Upper lobe of right lung (tissue), 1 donor: ENCODE measurements around the gene SCGB1C2. TPM values are rescaled to one million over a fixed set of nuclear protein-coding genes. Genes with fewer than 3 reads are reported as not detected.

Experiments
- ATAC-seq: fragments of 200-7000 bp; cut with Tn5 transposase; one replicate; pipeline ENCODE4 v1.9.1; 2020; ENCODE audit warnings: mild to moderate bottlenecking, moderate library complexity
- DNase-seq: peaks from one replicate; pipeline ENCODE4 v3.0.0-alpha.2; 2020
- H3K27ac ChIP-seq: fragments of 200-600 bp; one replicate; pipeline ENCODE4 v1.8.0; 2022
- H3K27me3 ChIP-seq: fragments of 200-600 bp; one replicate; pipeline ENCODE4 v1.8.0; 2022; ENCODE audit warnings: mild to moderate bottlenecking
- H3K36me3 ChIP-seq: fragments of 200-600 bp; one replicate; pipeline ENCODE4 v1.8.0; 2022
- H3K4me1 ChIP-seq: fragments of 200-600 bp; one replicate; pipeline ENCODE4 v1.8.0; 2022
- H3K4me3 ChIP-seq: fragments of 200-600 bp; one replicate; pipeline ENCODE4 v1.8.0; 2022; ENCODE audit warnings: mild to moderate bottlenecking
- H3K9me3 ChIP-seq: fragments of 200-600 bp; one replicate; pipeline ENCODE4 v1.8.0; 2022
- intact Hi-C: fragments of 100-400 bp; cut with DNase I; formaldehyde crosslinking; loops from one replicate; pipeline ENCODE4 v1.11.0; 2022
- total RNA-seq: library from RNA; stranded (reverse); fragmentation: NEBNext Ultra II Directional; extraction: Animal tissue kit (Norgen Biotek cat#: 25700); gene quantifications from one replicate; pipeline ENCODE4 v1.2.1, GENCODE V29; 2021
- TF ChIP-seq, protein P1 (sequence below): fragments of 200-600 bp; IDR thresholded peaks from one replicate; pipeline ENCODE4 v1.8.0; 2022; ENCODE audit warnings: antibody characterized with exemption
- donor health status: DM: no; HTN: yes; CAD: no; lungs with severe emphysema.

The SCGB1C2 gene
- total RNA-seq, 1 donor from 2014 or later = not detected

DNA sequence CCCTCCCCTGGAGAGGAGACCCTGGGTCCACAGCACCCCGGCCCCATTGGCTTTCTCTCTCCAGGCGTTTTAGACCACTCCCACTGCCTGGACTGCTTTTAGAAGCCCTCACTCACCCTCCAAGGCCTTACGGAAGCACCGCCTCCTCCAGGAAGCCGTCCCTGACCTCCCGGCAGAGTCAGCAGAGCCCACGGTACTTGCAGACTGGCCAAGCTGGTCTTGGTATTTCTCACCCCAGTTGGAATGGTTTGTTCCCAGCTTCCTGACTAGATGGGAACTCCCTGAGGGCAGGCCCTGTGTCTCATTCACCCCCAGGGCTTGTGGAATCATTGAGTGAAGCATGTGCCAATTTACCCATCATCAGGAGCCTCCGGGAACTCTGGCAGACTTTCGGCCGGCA is 9.2 kb downstream of the SCGB1C2 start:
- Histone ChIP-seq H3K4me3 (no peak overlapping the region), H3K9me3 (no peaks in the 10 kb centered on the region), H3K4me1 (no peaks in the 10 kb centered on the region), H3K27me3 (no peaks in the 10 kb centered on the region), H3K27ac (no peak overlapping the region), H3K36me3 (no peaks in the 10 kb centered on the region)
- TF ChIP-seq, protein P1, sequence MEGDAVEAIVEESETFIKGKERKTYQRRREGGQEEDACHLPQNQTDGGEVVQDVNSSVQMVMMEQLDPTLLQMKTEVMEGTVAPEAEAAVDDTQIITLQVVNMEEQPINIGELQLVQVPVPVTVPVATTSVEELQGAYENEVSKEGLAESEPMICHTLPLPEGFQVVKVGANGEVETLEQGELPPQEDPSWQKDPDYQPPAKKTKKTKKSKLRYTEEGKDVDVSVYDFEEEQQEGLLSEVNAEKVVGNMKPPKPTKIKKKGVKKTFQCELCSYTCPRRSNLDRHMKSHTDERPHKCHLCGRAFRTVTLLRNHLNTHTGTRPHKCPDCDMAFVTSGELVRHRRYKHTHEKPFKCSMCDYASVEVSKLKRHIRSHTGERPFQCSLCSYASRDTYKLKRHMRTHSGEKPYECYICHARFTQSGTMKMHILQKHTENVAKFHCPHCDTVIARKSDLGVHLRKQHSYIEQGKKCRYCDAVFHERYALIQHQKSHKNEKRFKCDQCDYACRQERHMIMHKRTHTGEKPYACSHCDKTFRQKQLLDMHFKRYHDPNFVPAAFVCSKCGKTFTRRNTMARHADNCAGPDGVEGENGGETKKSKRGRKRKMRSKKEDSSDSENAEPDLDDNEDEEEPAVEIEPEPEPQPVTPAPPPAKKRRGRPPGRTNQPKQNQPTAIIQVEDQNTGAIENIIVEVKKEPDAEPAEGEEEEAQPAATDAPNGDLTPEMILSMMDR = no peak
- DNase-seq (peak; percentile 48), ATAC-seq (no peak)
- intact Hi-C loops = no loop called here

DNA sequence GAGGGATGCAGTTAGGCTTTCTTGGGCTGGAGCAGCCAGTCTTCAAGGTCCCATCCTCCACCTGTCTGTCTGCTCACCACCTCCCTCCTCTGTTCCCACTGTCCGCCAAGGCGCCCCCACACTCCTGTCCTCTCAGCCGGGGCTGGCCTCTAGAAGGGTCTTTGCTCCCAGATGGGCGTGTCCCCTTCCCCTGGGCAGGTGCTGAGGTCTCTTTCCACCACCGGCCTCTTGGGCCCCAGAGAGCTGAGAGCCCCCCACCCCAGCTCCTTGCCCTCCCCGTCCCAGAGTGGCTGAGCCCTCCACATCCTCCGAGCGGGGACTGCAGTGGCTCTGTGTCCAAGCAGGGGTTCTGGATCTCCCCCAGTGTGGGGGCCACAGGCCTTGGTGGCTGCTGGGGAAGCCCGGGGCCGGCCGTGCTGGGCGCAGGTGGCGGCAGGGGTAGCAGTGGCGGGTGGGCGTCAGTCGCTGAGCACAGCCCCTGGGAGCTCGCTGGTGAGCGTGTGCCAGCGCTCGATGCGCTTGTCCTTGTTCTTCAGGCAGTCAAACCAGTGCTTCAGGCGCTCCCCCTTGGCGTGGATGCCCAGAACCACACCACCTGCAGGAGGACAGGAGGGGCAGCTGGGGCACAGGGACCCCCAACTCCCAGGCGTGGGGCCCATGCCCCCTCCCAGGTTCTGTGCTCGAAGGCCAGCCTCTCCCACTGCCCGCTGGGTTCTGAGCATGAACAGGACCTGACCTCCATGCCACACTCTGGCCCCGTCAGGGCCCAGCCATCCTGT is 9.8 kb downstream of the SCGB1C2 start:
- Histone ChIP-seq H3K9me3 (no peaks in the 10 kb centered on the region), H3K27me3 (no peaks in the 10 kb centered on the region), H3K4me3 (no peak overlapping the region), H3K4me1 (no peaks in the 10 kb centered on the region), H3K36me3 (no peaks in the 10 kb centered on the region), H3K27ac (no peak overlapping the region)
- TF ChIP-seq, protein P1 = no peak
- ATAC-seq = no peak
- peak; percentile 65 for DNase-seq
- intact Hi-C loops = no loop called here

DNA sequence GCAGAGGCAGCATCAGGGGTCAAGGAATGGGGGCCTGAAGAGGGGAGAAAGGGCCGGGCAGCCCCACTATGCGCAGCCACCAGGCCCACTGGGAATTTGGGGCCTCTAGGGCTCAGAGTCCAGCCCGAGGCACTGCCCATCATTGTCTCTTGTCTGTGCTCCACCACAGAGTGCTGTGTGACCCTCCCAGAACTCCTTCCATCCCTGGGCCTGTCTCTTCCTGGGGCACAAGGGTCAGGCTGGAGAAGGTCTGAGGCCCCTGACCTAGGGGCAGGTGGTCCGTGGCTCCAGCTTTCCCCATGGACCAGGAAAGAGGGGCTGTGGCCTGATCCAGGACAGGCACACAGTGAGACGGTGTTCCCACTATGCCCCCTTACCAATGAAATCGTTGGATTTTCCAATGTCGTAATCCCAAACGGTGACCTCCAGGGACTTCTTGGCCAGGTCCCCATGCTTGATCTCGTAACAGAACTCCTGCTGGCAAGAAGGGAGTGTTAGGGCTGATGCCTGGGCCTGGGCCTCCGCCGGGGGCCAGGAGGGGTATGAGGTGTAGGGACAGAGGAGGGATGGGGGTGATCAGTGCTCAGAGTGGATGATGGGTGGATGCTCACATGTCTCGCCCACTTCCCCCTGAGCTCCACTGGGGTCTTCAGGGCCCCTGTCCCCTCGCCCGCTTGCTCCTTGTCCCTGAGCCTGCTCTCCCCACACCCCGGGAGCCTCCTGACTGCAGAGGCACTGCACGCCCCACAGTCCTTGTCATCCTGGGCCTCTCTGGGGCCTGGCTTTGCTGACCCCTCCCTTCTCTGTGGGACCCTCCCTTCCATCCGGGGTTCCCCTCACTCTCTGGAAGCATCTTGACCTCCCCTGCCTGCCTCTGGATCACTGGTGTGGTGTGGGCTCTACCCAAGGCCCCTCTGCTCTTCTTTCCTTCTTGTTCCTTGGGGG is 10.7 kb downstream of the SCGB1C2 start:
- no peaks in the 10 kb centered on the region for H3K9me3 ChIP-seq
- H3K4me1 ChIP-seq = no peaks in the 10 kb centered on the region
- H3K4me3 ChIP-seq = no peak overlapping the region
- H3K27ac ChIP-seq = no peak overlapping the region
- intact Hi-C loops = no loop called here
- DNase-seq = peak; percentile 56
- no peaks in the 10 kb centered on the region for H3K27me3 ChIP-seq
- TF ChIP-seq, protein P1 = no peak
- no peak for ATAC-seq
- no peaks in the 10 kb centered on the region for H3K36me3 ChIP-seq

DNA sequence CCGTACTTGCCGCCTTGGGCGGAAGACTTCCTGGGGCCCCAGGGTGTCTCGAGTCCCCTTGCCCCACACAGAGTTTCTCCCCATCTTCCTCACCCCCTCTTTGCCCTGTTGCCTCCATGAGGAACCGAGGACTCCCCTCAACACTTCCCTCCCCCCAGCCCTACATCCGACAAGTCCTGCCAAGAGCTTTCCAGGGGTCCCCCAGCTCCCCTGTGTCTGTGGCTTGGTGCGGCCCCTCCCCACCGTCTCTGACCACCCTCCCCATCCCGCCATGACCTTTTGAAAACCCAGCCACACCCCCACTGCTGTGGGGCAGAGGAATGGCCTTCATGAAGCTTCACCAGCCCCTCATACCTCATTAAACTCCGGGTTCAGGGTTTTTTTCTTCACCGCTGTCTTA is 11.4 kb downstream of the SCGB1C2 start:
- DNase-seq = peak; percentile 52
- intact Hi-C loops = no loop called here
- TF ChIP-seq, protein P1 = no peak
- no peaks in the 10 kb centered on the region for H3K9me3 ChIP-seq
- H3K4me1 ChIP-seq = no peaks in the 10 kb centered on the region
- H3K4me3 ChIP-seq = no peak overlapping the region
- no peaks in the 10 kb centered on the region for H3K36me3 ChIP-seq
- H3K27ac ChIP-seq = no peak overlapping the region
- no peaks in the 10 kb centered on the region for H3K27me3 ChIP-seq
- ATAC-seq = no peak

DNA sequence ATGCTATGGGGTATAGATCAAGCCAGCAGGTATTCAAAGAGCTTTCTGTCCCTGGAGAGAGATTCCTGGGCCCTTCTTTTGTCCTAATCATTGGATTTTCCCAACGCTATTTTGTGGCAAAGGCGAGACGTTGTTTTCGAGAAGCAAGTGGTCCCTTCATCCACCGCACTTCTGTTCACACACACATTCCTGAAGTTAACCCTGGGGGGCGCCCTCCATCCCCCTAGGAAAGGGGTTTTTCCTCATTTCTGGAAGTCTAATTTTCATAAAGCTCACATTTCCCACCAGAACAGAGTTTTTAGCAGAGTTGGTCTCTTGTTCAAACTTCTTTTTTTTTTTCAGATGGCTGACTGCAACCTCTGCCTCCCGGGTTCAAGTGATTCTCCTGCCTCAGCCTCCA is 11.9 kb downstream of the SCGB1C2 start:
- Histone ChIP-seq H3K36me3 (no peaks in the 10 kb centered on the region), H3K9me3 (no peaks in the 10 kb centered on the region), H3K4me3 (no peak overlapping the region), H3K27ac (no peak overlapping the region), H3K27me3 (no peaks in the 10 kb centered on the region), H3K4me1 (no peaks in the 10 kb centered on the region)
- DNase-seq = peak; percentile 4
- intact Hi-C loops = no loop called here
- TF ChIP-seq, protein P1 = no peak
- no peak for ATAC-seq
